HUDEP-2 (cell line): ENCODE data around the gene SEC14L5.
"Not testable (repeated sequence)": the region's sequence is repeated elsewhere in the genome, so short reads cannot be mapped to it uniquely, and the experiment has no call there.

Experiments
- DNase-seq, 76 experiments: peaks; one replicate each; lab custom pipeline; 2025; ENCODE audit not compliant: unreplicated experiment in 76 of 76; lab: John Stamatoyannopoulos, UW

The SEC14L5 gene

DNA sequence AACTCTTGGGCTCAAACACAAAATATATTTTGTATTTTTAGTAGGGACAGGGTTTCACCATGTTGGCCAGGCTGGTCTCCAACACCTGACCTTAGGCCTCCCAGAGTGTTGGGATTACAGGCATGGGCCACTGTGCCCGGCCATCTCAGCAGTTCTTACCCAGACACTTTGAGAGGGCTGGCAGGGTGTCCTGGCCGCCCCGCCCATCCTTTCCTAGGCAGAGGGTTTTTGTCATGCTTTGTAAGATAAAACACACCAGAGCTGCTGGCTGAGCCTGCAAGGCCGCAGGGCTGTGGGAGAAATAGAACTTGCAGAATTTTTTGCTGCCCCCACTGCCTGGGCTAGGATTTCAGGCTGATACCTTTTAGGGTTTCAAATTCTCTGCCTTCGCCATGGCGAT lies 29.9 kb upstream of the SEC14L5 start:
- peak in 9 of 76 experiments; percentile 7 to 36 (median 15) for DNase-seq

DNA sequence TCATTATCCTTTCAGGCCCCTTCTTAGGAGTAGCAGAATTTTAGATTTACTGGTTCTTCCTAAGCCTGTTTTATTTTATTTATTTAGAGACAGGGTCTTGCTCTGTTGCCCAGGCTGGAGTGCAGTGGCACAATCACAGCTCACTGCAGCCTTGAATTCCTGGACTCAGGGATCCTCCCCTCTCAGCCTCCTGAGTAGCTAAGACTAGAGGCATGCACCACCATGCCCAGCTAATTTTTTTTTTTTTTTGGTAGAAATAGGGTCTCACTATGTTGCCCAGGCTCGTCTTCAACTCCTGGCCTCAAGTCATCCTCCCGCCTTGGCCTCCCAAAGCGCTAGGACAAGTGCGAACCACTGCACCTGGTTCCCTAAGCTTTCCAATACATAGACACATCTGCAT lies 28.5 kb upstream of the SEC14L5 start:
- DNase-seq = not testable (repeated sequence)

- DNase-seq = no peak
Measured at GRCh38 chr16:4931381-4931780, 26.7 kb upstream of the SEC14L5 start.

DNA sequence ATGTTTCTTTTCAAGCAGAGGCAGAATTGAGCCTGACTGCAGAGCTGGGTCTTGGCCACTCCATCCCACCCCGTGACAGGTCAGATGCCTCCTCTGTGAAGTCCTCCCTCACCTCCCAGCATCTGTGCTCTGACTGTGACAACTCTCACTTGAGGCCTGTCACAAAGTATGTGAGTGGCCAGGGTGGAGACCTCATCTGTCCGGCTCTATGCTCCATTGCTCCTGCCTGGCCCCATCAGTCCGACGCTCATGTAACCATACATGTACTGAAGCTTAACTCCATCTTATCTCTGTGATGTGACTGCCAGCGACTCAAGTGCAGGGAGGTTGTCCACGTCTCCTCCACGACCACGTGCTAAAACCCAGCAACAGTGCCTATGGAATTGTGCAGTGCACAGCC lies 24.7 kb upstream of the SEC14L5 start:
- DNase-seq = no peak

DNA sequence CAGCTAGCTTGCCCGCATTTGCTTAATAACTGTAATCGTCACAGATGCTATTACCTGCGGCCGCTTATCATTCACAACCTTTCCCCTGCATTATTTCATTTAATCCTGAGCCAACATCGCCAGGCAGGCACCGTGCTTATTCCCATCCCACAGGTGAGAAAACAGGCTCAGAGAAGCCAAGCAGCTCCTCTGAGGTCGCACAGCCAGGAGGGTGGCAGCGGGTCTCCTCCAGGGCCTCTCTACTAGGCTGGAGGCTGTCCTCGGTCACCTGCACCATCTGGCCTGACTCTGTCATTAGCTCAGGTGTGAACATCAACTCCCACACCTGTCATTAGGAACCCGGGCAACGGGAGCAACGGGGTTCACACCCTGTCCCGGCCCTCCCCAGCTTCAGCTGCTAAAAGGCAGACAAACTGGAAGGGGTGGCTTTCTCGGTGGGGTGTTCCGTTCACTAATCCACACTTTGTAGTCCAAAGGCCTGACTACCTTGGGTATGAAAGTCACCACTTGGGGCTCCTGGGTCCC lies 24.2 kb upstream of the SEC14L5 start:
- no peak for DNase-seq

GRCh38 chr16:4934591-4934990 lies 23.5 kb upstream of the SEC14L5 start:
- DNase-seq = no peak

DNA sequence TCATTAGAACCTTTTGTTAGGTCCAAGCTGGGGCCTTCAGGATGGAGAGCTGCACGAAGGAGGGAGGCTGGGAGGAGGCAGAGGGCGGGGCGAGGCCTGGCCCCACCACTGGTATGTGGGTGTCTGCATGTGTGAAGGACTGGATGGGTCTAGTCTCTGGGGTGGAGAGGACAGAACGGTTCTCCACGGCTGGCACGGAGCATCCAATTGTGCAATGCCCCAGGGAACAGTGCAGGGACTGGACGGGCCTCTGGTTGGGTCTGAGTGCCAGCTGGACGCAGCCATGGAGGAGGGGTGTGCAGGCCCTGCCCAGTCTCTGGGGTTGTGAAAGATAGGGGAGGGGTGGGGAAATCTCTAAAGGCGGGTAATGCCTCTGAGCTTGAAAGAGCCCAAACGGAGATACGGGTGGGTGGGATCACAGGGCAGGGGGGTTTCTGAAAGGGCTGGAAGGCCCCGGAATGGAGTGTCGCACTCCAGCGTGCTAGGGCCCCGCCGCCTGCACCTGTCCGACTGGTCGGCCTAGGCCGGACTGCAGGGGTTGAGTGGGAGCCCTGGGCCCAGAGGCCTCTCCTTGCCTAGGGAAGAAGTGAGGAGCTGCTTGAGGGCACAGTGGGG lies 22.8 kb upstream of the SEC14L5 start:
- DNase-seq = no peak

DNA sequence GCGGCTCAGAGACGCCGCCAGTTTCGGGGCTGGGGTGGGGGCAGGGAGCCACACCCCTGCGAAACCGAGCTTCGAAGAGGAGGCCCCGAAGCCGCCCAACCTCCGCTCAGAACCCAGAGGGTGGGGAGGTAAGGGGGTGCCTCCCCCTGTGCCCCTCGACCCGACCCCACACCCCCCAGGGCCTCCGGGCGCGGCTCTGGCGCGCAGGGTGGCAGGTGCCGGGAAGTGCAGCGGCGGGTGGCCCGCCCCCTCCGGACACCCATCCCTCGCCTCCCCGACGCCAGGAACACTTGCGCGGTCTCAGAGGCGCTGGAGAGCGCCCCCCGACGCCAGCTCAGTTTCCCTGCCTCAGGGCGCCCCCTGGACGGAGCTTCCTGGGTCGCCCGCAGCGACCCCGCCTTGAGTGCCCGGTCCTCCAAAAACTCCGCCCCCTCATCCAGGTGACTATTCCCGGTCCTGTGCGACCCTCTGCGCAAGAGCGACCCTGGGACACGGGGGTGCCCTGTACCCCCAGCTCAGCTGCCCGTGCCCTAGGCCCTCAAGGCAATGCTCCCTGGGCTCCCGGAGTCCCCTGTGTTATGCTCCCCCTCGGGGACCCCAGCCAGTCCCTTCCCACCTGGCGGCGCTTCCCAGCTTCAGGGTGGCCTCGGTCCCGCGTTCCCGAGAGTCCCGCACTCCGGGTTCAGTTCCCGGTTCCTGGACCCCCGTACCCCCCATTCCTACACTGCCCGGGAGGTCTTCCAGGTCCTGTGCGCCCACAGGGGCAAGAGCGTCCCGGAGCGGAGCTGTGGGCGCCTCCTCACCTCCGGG lies 21.7 kb upstream of the SEC14L5 start:
- no peak for DNase-seq

- DNase-seq = peak in 1 of 76 experiments; percentile 11
Measured at GRCh38 chr16:4936991-4937781, 20.9 kb upstream of the SEC14L5 start, which contains the start of gene PPL. Gene PPL (minus strand): TSS chr16:4937148. CDS start chr16:4937045, 103 bp downstream.

- DNase-seq = no peak
Measured at GRCh38 chr16:4937782-4938682, 20.1 kb upstream of the SEC14L5 start.

- DNase-seq = no peak
Measured at GRCh38 chr16:4938683-4939030, 19.5 kb upstream of the SEC14L5 start.

DNA sequence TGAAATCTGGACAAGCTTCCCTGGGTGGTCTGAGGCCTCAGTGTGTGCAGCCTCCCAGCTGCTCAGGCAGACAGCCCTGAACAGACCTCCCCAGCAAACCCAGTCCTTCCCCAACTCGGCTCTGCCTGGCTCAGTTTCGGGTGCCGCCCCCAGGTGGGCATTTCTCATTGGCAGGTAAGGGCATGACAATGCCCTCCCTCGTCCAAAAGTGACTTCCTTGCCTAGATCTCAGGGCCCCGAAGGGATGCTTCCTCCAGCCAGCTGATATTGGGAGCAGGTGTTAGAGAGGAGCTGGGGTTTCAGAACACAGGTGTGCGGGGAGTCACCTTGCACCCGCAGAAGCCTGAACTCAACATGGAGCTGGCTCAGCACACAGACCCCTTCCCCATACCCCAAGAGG lies 17.4 kb upstream of the SEC14L5 start:
- DNase-seq = no peak

DNA sequence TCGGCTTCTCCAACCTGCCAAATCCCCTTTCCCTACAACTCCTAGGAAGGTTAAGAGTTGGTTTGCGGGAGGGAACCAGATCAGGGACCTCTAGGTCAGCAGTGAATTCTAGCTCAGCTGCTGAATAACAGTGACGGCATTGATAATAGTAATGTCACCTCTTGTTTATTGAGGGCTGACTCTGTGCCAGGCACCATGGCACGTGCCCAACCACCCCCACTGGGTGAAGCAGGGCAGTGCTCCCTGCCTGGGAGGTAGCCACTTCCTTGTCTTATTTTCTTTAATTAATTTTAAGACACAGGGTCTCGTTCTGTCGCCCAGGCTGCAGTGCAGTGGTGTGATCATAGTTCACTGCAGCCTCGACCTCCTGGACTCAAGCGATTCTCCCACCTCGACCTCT lies 15.6 kb upstream of the SEC14L5 start:
- no peak for DNase-seq

DNA sequence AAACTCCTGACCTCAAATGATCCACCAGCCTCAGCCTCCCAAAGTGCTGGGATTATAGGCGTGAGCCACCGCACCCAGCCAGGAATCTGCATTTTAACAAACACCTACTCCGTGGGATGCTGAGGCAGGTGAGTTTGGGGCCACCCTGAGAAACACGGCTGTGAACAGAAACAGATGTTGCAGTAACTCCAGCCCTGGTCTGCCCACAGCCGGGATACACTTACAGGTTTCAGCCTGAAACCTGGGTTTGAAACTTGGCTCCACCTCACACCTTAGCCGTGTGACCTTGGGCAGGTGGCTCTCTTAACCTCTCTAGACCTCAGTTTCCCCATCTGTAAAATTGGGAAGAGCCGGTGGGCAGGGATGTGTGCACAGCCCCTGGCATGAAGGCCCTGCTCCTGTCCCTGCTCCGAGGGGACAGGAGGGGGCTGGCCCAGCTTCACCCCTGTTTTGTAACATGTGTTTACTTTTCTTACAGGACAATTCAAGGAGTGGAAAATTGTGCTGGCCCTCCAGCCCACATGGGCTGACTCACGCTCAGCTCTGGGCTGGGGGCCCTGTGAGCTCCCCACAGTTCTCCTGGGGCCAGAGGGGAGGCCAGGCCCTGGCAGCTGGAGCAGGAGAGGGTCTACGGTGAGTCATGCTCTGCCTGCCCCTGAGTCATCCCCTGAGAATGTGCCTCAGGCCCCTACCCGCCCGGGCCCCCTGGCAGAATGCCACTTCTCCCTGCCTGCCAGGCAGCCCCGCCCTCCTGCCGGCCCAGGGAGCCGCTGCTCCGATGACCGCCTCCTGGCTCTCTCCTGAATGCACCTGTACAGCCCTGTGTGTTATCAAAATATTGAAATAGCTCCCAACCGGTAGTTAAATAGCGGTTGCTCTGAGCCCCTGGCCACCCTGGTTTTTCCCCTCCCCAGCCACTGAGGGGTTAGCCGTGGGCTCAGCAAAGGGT lies 13.5 kb upstream of the SEC14L5 start:
- peak in 55 of 76 experiments; percentile 5 to 86 (median 43) for DNase-seq

- DNase-seq = no peak
Measured at GRCh38 chr16:4945560-4946502, 12.3 kb upstream of the SEC14L5 start.

DNA sequence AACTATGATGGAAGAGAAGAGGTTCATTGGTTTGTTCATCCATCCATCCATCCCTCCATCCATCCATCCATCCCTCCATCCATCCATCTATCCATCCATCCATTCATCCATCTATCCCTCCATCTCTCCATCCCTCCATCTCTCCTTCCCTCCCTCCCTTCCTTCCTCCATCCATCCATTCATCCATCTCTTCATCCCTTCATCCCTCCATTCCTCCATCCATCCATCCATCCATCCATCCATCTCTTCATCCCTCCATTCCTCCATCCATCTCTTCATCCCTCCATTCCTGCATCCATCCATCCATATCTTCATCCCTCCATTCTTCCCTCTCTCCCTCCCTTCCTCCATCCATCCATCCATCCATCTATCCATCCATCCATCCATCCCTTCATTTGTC lies 11.2 kb upstream of the SEC14L5 start:
- no peak for DNase-seq

GRCh38 chr16:4947722-4948503 lies 10.2 kb upstream of the SEC14L5 start:
- no peak for DNase-seq
